B cell (primary cell): ENCODE results near the gene C2orf78.

ENCODE experiments used
- EZH2 ChIP-seq: IDR thresholded peaks from 2 replicates; pipeline ENCODE4 v1.6.1; 2012; ENCODE audit warnings: borderline replicate concordance, low read depth, mild to moderate bottlenecking, moderate library complexity, low read length; ENCODE audit not compliant: insufficient read depth, poor library complexity, severe bottlenecking
- TF ChIP-seq, protein P1 (sequence below): fragments of 200-600 bp; IDR thresholded peaks from one replicate; pipeline ENCODE4 v1.8.0; 2022; ENCODE audit warnings: antibody characterized with exemption, mild to moderate bottlenecking

DNA sequence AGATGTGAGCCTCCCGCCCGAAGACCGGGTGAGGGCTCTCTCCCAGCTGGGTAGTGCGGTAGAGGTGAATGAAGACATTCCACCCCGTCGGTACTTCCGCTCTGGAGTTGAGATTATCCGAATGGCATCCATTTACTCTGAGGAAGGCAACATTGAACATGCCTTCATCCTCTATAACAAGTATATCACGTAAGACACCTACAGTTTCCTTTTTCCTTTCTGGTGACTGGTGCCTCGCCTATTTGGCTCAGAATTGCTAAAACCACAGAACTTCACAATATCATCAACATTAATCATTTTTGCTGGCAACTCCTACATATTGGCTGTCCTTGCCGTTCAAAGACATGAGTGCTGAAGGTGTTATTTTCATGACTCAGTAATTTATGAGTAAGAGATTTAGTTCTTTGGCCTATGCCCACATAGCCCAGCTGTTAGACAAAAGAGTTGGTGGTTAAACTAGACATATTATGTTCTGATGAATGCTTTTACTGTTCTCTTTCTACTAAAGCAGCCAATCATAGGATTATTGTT is 47.0 kb downstream of the C2orf78 start:
- TF ChIP-seq, protein P1, sequence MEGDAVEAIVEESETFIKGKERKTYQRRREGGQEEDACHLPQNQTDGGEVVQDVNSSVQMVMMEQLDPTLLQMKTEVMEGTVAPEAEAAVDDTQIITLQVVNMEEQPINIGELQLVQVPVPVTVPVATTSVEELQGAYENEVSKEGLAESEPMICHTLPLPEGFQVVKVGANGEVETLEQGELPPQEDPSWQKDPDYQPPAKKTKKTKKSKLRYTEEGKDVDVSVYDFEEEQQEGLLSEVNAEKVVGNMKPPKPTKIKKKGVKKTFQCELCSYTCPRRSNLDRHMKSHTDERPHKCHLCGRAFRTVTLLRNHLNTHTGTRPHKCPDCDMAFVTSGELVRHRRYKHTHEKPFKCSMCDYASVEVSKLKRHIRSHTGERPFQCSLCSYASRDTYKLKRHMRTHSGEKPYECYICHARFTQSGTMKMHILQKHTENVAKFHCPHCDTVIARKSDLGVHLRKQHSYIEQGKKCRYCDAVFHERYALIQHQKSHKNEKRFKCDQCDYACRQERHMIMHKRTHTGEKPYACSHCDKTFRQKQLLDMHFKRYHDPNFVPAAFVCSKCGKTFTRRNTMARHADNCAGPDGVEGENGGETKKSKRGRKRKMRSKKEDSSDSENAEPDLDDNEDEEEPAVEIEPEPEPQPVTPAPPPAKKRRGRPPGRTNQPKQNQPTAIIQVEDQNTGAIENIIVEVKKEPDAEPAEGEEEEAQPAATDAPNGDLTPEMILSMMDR: no peak
- no peak for TF ChIP-seq EZH2
